ENCODE data around the gene FIP1L1. TPM values are rescaled to one million over a fixed set of nuclear protein-coding genes. Genes with fewer than 3 reads are reported as not detected.
"Not testable (repeated sequence)": the region's sequence is repeated elsewhere in the genome, so short reads cannot be mapped to it uniquely, and the experiment has no call there.

Gene FIP1L1
- total RNA-seq, 3 donors from 2014 or later = 74.8 to 84.5 (median 80.0) TPM

- peak; percentile 97 to 99 for ATAC-seq
- peaks cover 11% of the 10 kb centered on the region for H3K36me3 Mint-ChIP-seq (ENCODE audit: insufficient read depth)
- H3K9me3 Mint-ChIP-seq = no peaks in the 10 kb centered on the region
Measured at GRCh38 chr4:53365486-53366300, 11.7 kb upstream of the FIP1L1 start, which contains the start of gene SCFD2. TSS of gene SCFD2 (minus strand) at chr4:53366061.

GRCh38 chr4:53366301-53366716 lies 11.1 kb upstream of the FIP1L1 start:
- ATAC-seq = peak; percentile 32 to 49
- Mint-ChIP-seq H3K9me3 (no peaks in the 10 kb centered on the region), H3K4me3 (peak overlapping the region; percentile 98), H3K36me3 (ENCODE audit: insufficient read depth) (peaks cover 7% of the 10 kb centered on the region), H3K4me1 (ENCODE audit: low read depth) (peaks cover 32% of the 10 kb centered on the region), H3K27me3 (ENCODE audit: low read depth) (peaks cover 10% of the 10 kb centered on the region)
- DNase-seq = no peak

More at GRCh38 chr4:53365486-53366300, 11.7 kb upstream of the FIP1L1 start, which contains the start of gene SCFD2:
- peaks cover 6% of the 10 kb centered on the region for H3K27me3 Mint-ChIP-seq (ENCODE audit: low read depth)
- peak; percentile 96 for DNase-seq
- peak within 1 kb of the TSS; percentile 98 for H3K4me3 Mint-ChIP-seq
- peaks cover 38% of the 10 kb centered on the region for H3K4me1 Mint-ChIP-seq (ENCODE audit: low read depth)

GRCh38 chr4:53367721-53368120 lies 9.7 kb upstream of the FIP1L1 start:
- DNase-seq = no peak
- no peak overlapping the region for H3K4me3 Mint-ChIP-seq
- H3K4me1 Mint-ChIP-seq (ENCODE audit: low read depth) = peaks cover 21% of the 10 kb centered on the region

GRCh38 chr4:53371049-53371448 lies 6.4 kb upstream of the FIP1L1 start:
- H3K27me3 Mint-ChIP-seq (ENCODE audit: low read depth) = peaks cover 15% of the 10 kb centered on the region
- H3K4me1 Mint-ChIP-seq (ENCODE audit: low read depth) = peaks cover 10% of the 10 kb centered on the region
- H3K9me3 Mint-ChIP-seq = no peaks in the 10 kb centered on the region
- ATAC-seq (no peak), DNase-seq (no peak)
- H3K36me3 Mint-ChIP-seq (ENCODE audit: insufficient read depth) = no peaks in the 10 kb centered on the region
- H3K4me3 Mint-ChIP-seq = no peak overlapping the region

More at GRCh38 chr4:53367721-53368120, 9.7 kb upstream of the FIP1L1 start:
- ATAC-seq = no peak
- peaks cover 15% of the 10 kb centered on the region for H3K27me3 Mint-ChIP-seq (ENCODE audit: low read depth)
- H3K9me3 Mint-ChIP-seq = no peaks in the 10 kb centered on the region
- H3K36me3 Mint-ChIP-seq (ENCODE audit: insufficient read depth) = peaks cover 4% of the 10 kb centered on the region

GRCh38 chr4:53371843-53372521 lies 5.5 kb upstream of the FIP1L1 start:
- DNase-seq (no peak), ATAC-seq (no peak)
- H3K9me3 Mint-ChIP-seq = no peaks in the 10 kb centered on the region
- H3K4me1 Mint-ChIP-seq (ENCODE audit: low read depth) = peaks cover 4% of the 10 kb centered on the region
- H3K36me3 Mint-ChIP-seq (ENCODE audit: insufficient read depth) = no peaks in the 10 kb centered on the region
- peaks cover 15% of the 10 kb centered on the region for H3K27me3 Mint-ChIP-seq (ENCODE audit: low read depth)
- H3K4me3 Mint-ChIP-seq = no peak overlapping the region

DNA sequence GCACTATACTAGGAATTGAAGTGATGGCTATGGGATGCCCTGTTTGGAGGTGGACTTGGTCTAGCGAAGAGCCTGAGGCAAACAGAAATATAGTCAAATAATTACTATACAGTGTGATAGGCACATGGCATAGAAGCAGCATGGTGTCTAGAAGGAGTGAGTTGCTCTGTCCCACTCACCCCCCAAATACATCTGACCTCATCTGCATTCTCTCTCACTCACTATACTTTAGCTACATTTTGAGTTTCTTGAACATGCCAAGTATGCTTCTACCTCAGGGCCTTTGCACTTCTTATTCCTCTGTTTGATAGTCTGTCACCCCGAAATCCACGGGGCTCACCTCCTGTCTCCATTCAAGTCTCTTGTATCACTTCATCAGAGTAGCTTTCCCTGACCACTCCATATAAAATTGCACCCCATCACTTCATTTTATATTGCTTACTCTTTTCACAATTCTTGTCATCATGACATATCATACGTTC lies 2.6 kb upstream of the FIP1L1 start:
- DNase-seq (no peak), ATAC-seq (no peak)
- no peak overlapping the region for H3K4me3 Mint-ChIP-seq
- H3K4me1 Mint-ChIP-seq (ENCODE audit: low read depth) = peaks cover 18% of the 10 kb centered on the region
- no peaks in the 10 kb centered on the region for H3K9me3 Mint-ChIP-seq
- peaks cover 12% of the 10 kb centered on the region for H3K27me3 Mint-ChIP-seq (ENCODE audit: low read depth)
- peaks cover 3% of the 10 kb centered on the region for H3K36me3 Mint-ChIP-seq (ENCODE audit: insufficient read depth)

GRCh38 chr4:53376900-53377299 lies 541 bp upstream of the FIP1L1 start:
- Mint-ChIP-seq H3K36me3 (ENCODE audit: insufficient read depth) (peaks cover 7% of the 10 kb centered on the region), H3K27me3 (ENCODE audit: low read depth) (peaks cover 4% of the 10 kb centered on the region), H3K4me3 (peak overlapping the region; percentile 99), H3K9me3 (no peaks in the 10 kb centered on the region), H3K4me1 (ENCODE audit: low read depth) (peaks cover 30% of the 10 kb centered on the region)
- no peak for ATAC-seq
- no peak for DNase-seq

DNA sequence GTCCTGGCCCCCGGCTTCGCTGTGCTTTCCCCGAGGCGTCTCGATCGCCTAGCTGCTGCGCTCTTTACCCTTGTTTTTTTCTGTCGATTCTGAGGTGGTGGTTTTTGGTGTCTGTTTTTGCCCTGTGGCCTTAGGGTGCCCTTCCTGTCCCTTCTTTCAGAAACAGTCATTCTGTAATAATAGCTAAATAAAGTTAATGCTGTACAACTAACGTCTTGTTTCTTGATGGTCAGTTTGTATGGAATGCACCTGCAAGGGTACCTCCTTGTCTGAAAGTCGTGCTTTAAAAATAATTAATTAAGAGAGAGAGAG lies 686 bp downstream of the FIP1L1 start:
- no peaks in the 10 kb centered on the region for H3K27me3 Mint-ChIP-seq (ENCODE audit: low read depth)
- no peaks in the 10 kb centered on the region for H3K9me3 Mint-ChIP-seq
- peak overlapping the region; percentile 99 for H3K4me3 Mint-ChIP-seq
- peaks cover 14% of the 10 kb centered on the region for H3K36me3 Mint-ChIP-seq (ENCODE audit: insufficient read depth)
- DNase-seq (no peak), ATAC-seq (no peak)
- peaks cover 34% of the 10 kb centered on the region for H3K4me1 Mint-ChIP-seq (ENCODE audit: low read depth)

GRCh38 chr4:53380221-53380620 lies 2.8 kb downstream of the FIP1L1 start:
- Mint-ChIP-seq H3K36me3 (ENCODE audit: insufficient read depth) (peaks cover 20% of the 10 kb centered on the region), H3K4me3 (no peak overlapping the region), H3K9me3 (no peaks in the 10 kb centered on the region), H3K27me3 (ENCODE audit: low read depth) (no peaks in the 10 kb centered on the region), H3K4me1 (ENCODE audit: low read depth) (peaks cover 34% of the 10 kb centered on the region)
- ATAC-seq = no peak
- DNase-seq = no peak

DNA sequence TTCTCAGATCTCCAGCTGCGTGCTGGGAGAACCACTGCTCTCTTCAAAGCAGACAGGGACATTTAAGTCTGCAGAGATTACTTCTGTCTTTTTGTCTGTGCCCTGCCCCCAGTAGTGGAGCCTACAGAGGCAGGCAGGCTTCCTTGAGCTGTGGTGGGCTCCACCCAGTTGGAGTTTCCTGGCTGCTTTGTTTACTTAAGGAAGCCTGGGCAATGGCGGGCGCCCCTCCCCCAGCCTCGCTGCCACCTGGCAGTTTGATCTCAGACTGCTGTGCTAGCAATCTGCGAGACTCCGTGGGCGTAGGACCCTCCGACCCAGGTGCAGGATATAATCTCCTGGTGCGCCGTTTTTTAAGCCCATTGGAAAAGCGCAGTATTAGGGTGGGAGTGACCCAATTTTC lies 32.0 kb downstream of the FIP1L1 start:
- H3K27me3 Mint-ChIP-seq (ENCODE audit: low read depth); H3K4me3 Mint-ChIP-seq; DNase-seq; ATAC-seq; H3K9me3 Mint-ChIP-seq: not testable (repeated sequence)
- H3K4me1 Mint-ChIP-seq (ENCODE audit: low read depth) = peaks cover 60% of the 10 kb centered on the region
- peaks cover 40% of the 10 kb centered on the region for H3K36me3 Mint-ChIP-seq (ENCODE audit: insufficient read depth)

DNA sequence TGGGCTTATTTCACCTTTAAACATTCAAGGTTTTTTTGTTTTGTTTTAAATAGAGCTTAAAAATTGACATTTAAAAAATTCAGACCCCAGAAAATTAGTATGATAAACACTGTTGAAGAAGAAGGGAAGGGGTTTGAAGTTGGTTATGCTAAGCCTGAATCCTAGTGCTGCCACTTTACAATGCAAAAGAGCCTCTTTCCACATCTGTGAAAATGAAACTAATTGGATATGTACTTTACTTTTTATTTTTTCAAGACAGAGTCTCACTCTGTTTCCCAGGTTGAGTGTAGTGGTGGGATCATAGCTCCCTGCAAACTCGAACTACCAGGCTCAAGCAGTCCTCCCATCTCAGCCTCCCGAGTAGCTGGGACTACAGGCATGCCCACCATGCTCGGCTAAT lies 41.8 kb downstream of the FIP1L1 start:
- DNase-seq = no peak
- no peak for ATAC-seq
- Mint-ChIP-seq H3K9me3 (no peaks in the 10 kb centered on the region), H3K27me3 (ENCODE audit: low read depth) (no peaks in the 10 kb centered on the region), H3K36me3 (ENCODE audit: insufficient read depth) (peaks cover 28% of the 10 kb centered on the region), H3K4me1 (ENCODE audit: low read depth) (peaks cover 9% of the 10 kb centered on the region), H3K4me3 (no peak overlapping the region)

GRCh38 chr4:53421791-53422190 lies 44.4 kb downstream of the FIP1L1 start:
- ATAC-seq = no peak
- Mint-ChIP-seq H3K36me3 (ENCODE audit: insufficient read depth) (peaks cover 23% of the 10 kb centered on the region), H3K27me3 (ENCODE audit: low read depth) (no peaks in the 10 kb centered on the region), H3K9me3 (no peaks in the 10 kb centered on the region), H3K4me3 (no peak overlapping the region), H3K4me1 (ENCODE audit: low read depth) (peaks cover 5% of the 10 kb centered on the region)
- DNase-seq = no peak

GRCh38 chr4:53422367-53422766 lies 44.9 kb downstream of the FIP1L1 start:
- H3K27me3 Mint-ChIP-seq (ENCODE audit: low read depth) = no peaks in the 10 kb centered on the region
- ATAC-seq (no peak), DNase-seq (no peak)
- peaks cover 5% of the 10 kb centered on the region for H3K4me1 Mint-ChIP-seq (ENCODE audit: low read depth)
- H3K36me3 Mint-ChIP-seq (ENCODE audit: insufficient read depth) = peaks cover 23% of the 10 kb centered on the region
- H3K9me3 Mint-ChIP-seq = no peaks in the 10 kb centered on the region
- no peak overlapping the region for H3K4me3 Mint-ChIP-seq

DNA sequence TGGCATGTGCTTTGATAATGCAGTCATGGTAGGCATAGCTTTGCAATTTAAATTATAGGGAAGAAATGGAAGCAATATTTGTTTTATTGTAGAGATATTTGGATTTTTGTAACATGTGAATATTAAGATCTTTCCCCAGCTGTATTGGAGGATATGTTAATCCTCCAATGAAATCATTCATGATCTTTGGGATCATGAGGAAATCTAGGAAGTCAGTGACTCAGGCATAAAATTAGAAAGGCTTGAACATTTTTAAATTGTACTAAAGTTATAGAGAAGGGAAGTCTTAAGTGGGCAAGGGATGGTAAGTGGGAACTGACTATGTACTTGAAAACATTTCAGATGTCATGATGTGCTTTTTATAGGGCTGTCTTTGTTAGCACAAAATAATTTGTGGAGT lies 46.8 kb downstream of the FIP1L1 start:
- DNase-seq = no peak
- ATAC-seq = no peak
- H3K9me3 Mint-ChIP-seq = no peaks in the 10 kb centered on the region
- peaks cover 5% of the 10 kb centered on the region for H3K4me1 Mint-ChIP-seq (ENCODE audit: low read depth)
- no peaks in the 10 kb centered on the region for H3K27me3 Mint-ChIP-seq (ENCODE audit: low read depth)
- no peak overlapping the region for H3K4me3 Mint-ChIP-seq
- peaks cover 26% of the 10 kb centered on the region for H3K36me3 Mint-ChIP-seq (ENCODE audit: insufficient read depth)

GRCh38 chr4:53427366-53427765 lies 49.9 kb downstream of the FIP1L1 start:
- Mint-ChIP-seq H3K4me3 (no peak overlapping the region), H3K9me3 (no peaks in the 10 kb centered on the region), H3K36me3 (ENCODE audit: insufficient read depth) (peaks cover 37% of the 10 kb centered on the region), H3K4me1 (ENCODE audit: low read depth) (peaks cover 18% of the 10 kb centered on the region), H3K27me3 (ENCODE audit: low read depth) (no peaks in the 10 kb centered on the region)
- DNase-seq = no peak
- no peak for ATAC-seq
